Trophoblast cell (in vitro differentiated cells and primary cell): ENCODE data around the gene STPG3.

ENCODE experiments used
- DNase-seq, 2 donors: peaks; one replicate each; pipeline ENCODE4 v3.0.0-alpha.2; 2016
- H2AFZ ChIP-seq: 2 replicates; pipeline ENCODE4 v1.6.1; 2013; ENCODE audit warnings: low read length, moderate library complexity, mild to moderate bottlenecking; ENCODE audit not compliant: insufficient read depth, poor library complexity
- H2AK5ac ChIP-seq: 2 replicates; pipeline ENCODE4 v1.6.1; 2013; ENCODE audit warnings: mild to moderate bottlenecking, low read length
- H2BK120ac ChIP-seq: 2 replicates; pipeline ENCODE4 v1.6.1; 2013; ENCODE audit warnings: low read length, mild to moderate bottlenecking, moderate library complexity; ENCODE audit not compliant: insufficient read depth, poor library complexity
- H2BK12ac ChIP-seq: 2 replicates; pipeline ENCODE4 v1.6.1; 2013; ENCODE audit warnings: mild to moderate bottlenecking, low read length, moderate library complexity
- H2BK5ac ChIP-seq: 2 replicates; pipeline ENCODE4 v1.6.1; 2013; ENCODE audit warnings: low read length, low read depth, moderate library complexity, mild to moderate bottlenecking; ENCODE audit not compliant: poor library complexity
- H3K14ac ChIP-seq: 2 replicates; pipeline ENCODE4 v1.6.1; 2013; ENCODE audit warnings: mild to moderate bottlenecking, low read length
- H3K18ac ChIP-seq: 2 replicates; pipeline ENCODE4 v1.6.1; 2013; ENCODE audit warnings: mild to moderate bottlenecking, low read length
- H3K23ac ChIP-seq: 2 replicates; pipeline ENCODE4 v1.6.1; 2013; ENCODE audit warnings: low read length
- H3K27ac ChIP-seq: 2 replicates; pipeline ENCODE4 v1.5.1; 2013; ENCODE audit warnings: low read depth, mild to moderate bottlenecking, inconsistent platforms, low read length, moderate library complexity
- H3K27me3 ChIP-seq: 2 replicates; pipeline ENCODE4 v1.6.1; 2013; ENCODE audit warnings: inconsistent platforms, mild to moderate bottlenecking, low read length, moderate library complexity; ENCODE audit not compliant: insufficient read depth
- H3K36me3 ChIP-seq, 2 experiments: 1 replicate in 1 of 2; 2 replicates in 1 of 2; pipeline ENCODE4 v1.6.1; 2013; ENCODE audit warnings: low read length in 2 of 2, mild to moderate bottlenecking in 2 of 2, moderate library complexity in 1 of 2; ENCODE audit not compliant: insufficient read depth in 2 of 2, control insufficient read depth in 1 of 2
- H3K4ac ChIP-seq: 2 replicates; pipeline ENCODE4 v1.6.1; 2013; ENCODE audit warnings: low read depth, mild to moderate bottlenecking, low read length, moderate library complexity
- H3K4me1 ChIP-seq, 2 experiments: 1 replicate in 1 of 2; 2 replicates in 1 of 2; pipeline ENCODE4 v1.6.1; 2013; ENCODE audit warnings: low read length in 2 of 2, mild to moderate bottlenecking in 2 of 2, moderate library complexity in 1 of 2; ENCODE audit not compliant: insufficient read depth in 2 of 2, control insufficient read depth in 1 of 2
- H3K4me2 ChIP-seq: 2 replicates; pipeline ENCODE4 v1.6.1; 2013; ENCODE audit warnings: inconsistent platforms, mild to moderate bottlenecking, low read length, moderate library complexity
- H3K4me3 ChIP-seq: 2 replicates; pipeline ENCODE4 v1.5.1; 2013; ENCODE audit warnings: mild to moderate bottlenecking, low read depth, low read length, inconsistent platforms
- H3K79me1 ChIP-seq: one replicate; pipeline ENCODE4 v1.6.1; 2013; ENCODE audit warnings: low read length
- H3K79me2 ChIP-seq: 2 replicates; pipeline ENCODE4 v1.6.1; 2013; ENCODE audit warnings: low read length, mild to moderate bottlenecking; ENCODE audit not compliant: control insufficient read depth, insufficient read depth, poor library complexity
- H3K9ac ChIP-seq: 2 replicates; pipeline ENCODE4 v1.6.1; 2013; ENCODE audit warnings: mild to moderate bottlenecking, low read length
- H3K9me3 ChIP-seq: 2 replicates; pipeline ENCODE4 v1.6.1; 2013; ENCODE audit warnings: low read depth, mild to moderate bottlenecking, control low read depth, inconsistent platforms, low read length; ENCODE audit not compliant: insufficient read depth
- H4K12ac ChIP-seq: 2 replicates; pipeline ENCODE4 v1.6.1; 2013; ENCODE audit warnings: low read depth, mild to moderate bottlenecking, low read length, moderate library complexity
- H4K8ac ChIP-seq: 2 replicates; pipeline ENCODE4 v1.6.1; 2013; ENCODE audit warnings: low read depth, mild to moderate bottlenecking, low read length, moderate library complexity
- H4K91ac ChIP-seq: one replicate; pipeline ENCODE4 v1.6.1; 2013; ENCODE audit warnings: low read depth, mild to moderate bottlenecking, low read length, moderate library complexity
- WGBS: extraction: QIAGEN DNeasy Blood & Tissue Kit; methylation state at CpG from one replicate; pipeline ENCODE4 v1.1.7; 2013; ENCODE audit warnings: missing lambda C conversion rate; ENCODE audit not compliant: insufficient read length, insufficient coverage; ENCODE audit errors: extremely low coverage; 5-methylcytosine and 5-hydroxymethylcytosine counted together

The STPG3 gene

DNA sequence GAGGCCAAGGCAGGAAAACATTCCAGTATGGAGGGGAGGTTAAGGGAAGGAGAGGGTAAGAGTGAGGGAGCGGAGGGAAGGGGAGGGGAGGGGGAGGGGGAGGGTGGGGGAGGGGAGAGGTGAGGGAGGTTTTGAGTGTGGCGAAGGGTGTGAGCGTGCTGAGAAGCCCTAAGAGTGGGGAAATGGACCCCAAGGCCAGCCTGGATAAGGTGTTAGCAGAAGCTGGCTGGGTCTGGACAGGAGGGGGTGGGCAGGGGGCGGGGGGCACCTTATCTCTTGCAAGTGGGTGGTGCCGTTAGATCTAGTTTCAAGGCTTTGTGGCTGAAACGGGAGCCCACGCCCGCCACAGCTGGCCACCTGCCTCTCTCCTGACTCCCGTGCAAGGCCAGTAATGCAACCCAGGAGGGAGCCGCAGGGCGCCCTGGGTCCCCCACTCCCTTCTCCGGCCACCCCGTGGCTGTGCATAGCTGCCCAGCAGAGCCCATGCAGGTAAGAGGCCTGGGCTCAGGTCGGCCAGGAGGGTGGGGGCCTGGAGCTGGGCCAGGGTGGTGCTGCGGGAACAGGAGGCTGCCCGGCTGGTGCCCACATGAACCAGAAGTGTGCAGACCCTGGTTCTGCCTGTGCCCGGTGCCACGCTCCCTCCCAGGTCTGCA lies 23.1 kb upstream of the STPG3 start:
- Histone ChIP-seq H3K9ac (no peak overlapping the region), H3K18ac (no peak overlapping the region), H4K91ac (no peak overlapping the region), H3K23ac (no peak overlapping the region), H3K79me2 (peaks cover 2% of the 10 kb centered on the region), H2AFZ (no peak overlapping the region), H3K4me2 (no peak overlapping the region), H3K36me3 (no peaks in the 10 kb centered on the region), H3K27me3 (no peaks in the 10 kb centered on the region), H3K27ac (no peak overlapping the region), H4K12ac (no peak overlapping the region), H2AK5ac (no peak overlapping the region), H2BK5ac (no peak overlapping the region), H3K14ac (no peak overlapping the region), H3K4ac (no peak overlapping the region), H4K8ac (no peak overlapping the region), H3K4me1 (peaks cover 13 to 21% of the 10 kb centered on the region in 2 experiments), H3K9me3 (peaks cover 3% of the 10 kb centered on the region), H3K79me1 (peaks cover 3% of the 10 kb centered on the region), H3K4me3 (no peak overlapping the region), H2BK120ac (no peak overlapping the region), H2BK12ac (no peak overlapping the region)
- WGBS: no CpG with 5 or more reads among the region's 18 CpGs
- no peak for DNase-seq

DNA sequence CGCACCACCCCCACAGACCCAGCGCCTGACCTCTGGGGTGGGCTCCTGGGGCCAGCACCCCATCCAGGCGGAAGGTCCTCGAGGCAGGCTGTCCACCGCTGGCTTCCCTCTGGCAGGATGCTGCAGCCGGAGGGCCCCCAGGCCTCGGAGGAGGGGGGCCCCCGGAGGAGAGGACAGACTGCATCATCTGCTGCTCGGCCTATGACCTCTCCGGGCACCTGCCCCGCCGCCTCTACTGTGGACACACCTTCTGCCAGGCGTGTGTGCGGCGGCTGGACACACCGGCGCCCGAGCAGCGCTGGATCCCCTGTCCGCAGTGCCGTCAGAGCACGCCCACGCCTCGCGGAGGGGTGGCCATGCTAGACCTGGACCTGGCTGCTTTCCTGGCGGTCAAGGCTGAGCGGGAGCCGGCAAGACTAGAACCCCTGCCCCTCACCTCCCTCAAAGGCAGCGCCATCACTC lies 22.5 kb upstream of the STPG3 start:
- peaks cover 3% of the 10 kb centered on the region for H3K9me3 ChIP-seq
- no peak overlapping the region for H4K8ac ChIP-seq
- no peak overlapping the region for H3K18ac ChIP-seq
- no peak overlapping the region for H2BK5ac ChIP-seq
- H4K12ac ChIP-seq: no peak overlapping the region
- H4K91ac ChIP-seq: no peak overlapping the region
- peaks cover 13 to 20% of the 10 kb centered on the region in 2 experiments for H3K4me1 ChIP-seq
- no peak overlapping the region for H3K4me3 ChIP-seq
- H3K14ac ChIP-seq: no peak overlapping the region
- H3K27me3 ChIP-seq: no peaks in the 10 kb centered on the region
- peaks cover 3% of the 10 kb centered on the region for H3K79me1 ChIP-seq
- no peaks in the 10 kb centered on the region for H3K36me3 ChIP-seq
- peaks cover 2% of the 10 kb centered on the region for H3K79me2 ChIP-seq
- no peak overlapping the region for H2AK5ac ChIP-seq
- no peak overlapping the region for H2BK120ac ChIP-seq
- H3K23ac ChIP-seq: no peak overlapping the region
- no peak overlapping the region for H3K4ac ChIP-seq
- H3K27ac ChIP-seq: no peak overlapping the region
- H3K9ac ChIP-seq: no peak overlapping the region
- no peak for DNase-seq
- WGBS: no CpG with 5 or more reads among the region's 29 CpGs
- no peak overlapping the region for H3K4me2 ChIP-seq
- H2AFZ ChIP-seq: no peak overlapping the region
- no peak overlapping the region for H2BK12ac ChIP-seq

DNA sequence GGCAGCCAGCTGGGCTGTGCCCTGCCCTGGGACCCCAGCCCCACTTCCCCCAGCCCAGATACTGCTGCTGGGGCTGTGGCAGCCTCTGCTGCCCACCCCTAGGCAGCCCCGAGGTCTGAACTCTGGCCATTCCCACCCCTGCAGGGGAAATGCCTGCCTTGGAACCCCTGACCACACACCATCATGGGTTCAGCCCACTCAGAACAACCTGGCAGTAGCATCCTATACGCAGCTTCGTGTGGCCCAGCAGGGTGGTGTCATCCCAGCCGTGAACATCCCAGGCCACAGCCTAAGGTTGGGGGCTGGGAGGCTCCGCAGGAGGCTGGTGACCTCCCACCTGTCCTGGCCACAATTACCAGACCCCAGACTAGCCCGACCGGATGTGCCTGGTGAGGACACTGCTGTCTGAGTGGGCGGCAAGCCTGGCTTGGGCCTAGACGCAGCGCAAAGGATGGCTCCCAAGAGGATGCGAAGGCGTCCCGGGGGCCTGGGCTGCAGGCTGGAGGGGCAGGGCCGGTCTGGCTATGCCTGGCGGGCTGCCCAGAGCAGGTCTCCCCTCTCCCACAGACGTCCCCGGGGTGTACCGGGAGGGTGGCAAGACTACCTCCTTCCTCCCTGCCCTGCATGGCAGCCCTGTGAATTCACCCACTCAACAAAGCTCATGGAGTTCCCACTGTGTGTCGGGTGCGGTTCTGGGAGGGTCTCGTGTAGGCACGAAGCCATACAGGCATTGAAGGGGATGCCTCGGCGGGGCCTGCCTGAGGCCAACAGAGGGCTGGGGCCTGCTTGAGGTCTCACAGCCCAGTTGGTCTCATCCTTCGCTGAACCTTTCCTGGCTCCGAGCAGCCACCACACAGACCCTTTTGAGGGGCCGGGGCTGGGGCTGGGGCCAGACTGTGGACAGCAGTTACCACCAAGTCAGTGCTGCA lies 21.9 kb upstream of the STPG3 start:
- Histone ChIP-seq H3K4me3 (no peak overlapping the region), H3K18ac (no peak overlapping the region), H3K4ac (no peak overlapping the region), H3K9ac (no peak overlapping the region), H2AK5ac (no peak overlapping the region), H4K91ac (no peak overlapping the region), H3K14ac (no peak overlapping the region), H3K9me3 (peaks cover 3% of the 10 kb centered on the region), H2AFZ (no peak overlapping the region), H3K27ac (no peak overlapping the region), H3K27me3 (no peaks in the 10 kb centered on the region), H3K4me2 (no peak overlapping the region), H2BK120ac (no peak overlapping the region), H3K4me1 (peaks cover 10 to 17% of the 10 kb centered on the region in 2 experiments), H3K36me3 (no peaks in the 10 kb centered on the region), H4K12ac (no peak overlapping the region), H3K79me2 (no peaks in the 10 kb centered on the region), H4K8ac (no peak overlapping the region), H3K23ac (no peak overlapping the region), H3K79me1 (no peaks in the 10 kb centered on the region), H2BK12ac (no peak overlapping the region), H2BK5ac (no peak overlapping the region)
- no CpG with 5 or more reads among the region's 27 CpGs for WGBS
- DNase-seq: no peak

DNA sequence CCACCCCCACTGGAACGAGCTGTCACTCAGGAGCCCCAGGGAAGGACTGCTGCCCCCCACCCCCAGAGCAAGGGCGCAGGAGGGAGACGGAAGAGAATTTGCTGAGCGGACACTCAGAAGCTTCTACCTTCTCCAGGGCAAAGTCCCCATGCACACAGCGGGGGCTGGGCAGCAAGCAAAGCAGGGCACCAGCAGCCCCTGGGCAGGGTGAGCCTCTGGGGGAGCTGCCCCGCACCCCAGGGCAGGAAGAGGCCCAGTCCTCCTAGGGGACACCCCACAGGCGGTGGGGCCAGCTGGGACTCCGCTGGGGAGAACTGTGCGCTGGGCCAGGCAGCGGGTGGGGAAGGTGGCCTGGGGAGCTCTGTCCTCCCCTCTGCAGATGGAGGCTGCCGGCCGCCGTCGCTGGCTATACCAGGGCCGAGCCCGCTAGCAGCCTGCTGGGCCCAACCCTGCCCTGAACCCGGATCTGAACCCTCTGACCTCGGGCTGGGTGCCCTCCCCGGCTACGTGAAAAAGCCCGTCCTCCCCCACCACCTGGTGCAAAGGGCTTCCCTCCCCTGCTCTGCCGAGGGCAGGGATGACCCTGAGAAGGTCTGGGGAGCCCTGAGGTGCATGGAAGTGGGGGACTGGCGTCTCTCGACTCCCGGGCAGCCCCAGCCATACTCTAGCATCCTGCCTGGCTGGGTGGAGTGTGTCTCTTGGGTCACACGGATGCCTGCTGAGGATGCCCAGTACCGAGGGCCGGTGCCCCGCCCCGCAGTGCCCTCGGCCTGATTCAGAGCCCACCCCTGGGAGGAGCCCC lies 21.0 kb upstream of the STPG3 start:
- no peak overlapping the region for H3K23ac ChIP-seq
- WGBS: no CpG with 5 or more reads among the region's 31 CpGs
- no peak overlapping the region for H4K91ac ChIP-seq
- H4K8ac ChIP-seq: no peak overlapping the region
- H4K12ac ChIP-seq: no peak overlapping the region
- no peak overlapping the region for H3K14ac ChIP-seq
- H2BK120ac ChIP-seq: no peak overlapping the region
- H3K18ac ChIP-seq: no peak overlapping the region
- peaks cover 3% of the 10 kb centered on the region for H3K9me3 ChIP-seq
- H2AK5ac ChIP-seq: no peak overlapping the region
- H3K27me3 ChIP-seq: no peaks in the 10 kb centered on the region
- no peaks in the 10 kb centered on the region for H3K79me2 ChIP-seq
- H2BK5ac ChIP-seq: no peak overlapping the region
- no peak overlapping the region for H3K4me2 ChIP-seq
- no peak for DNase-seq
- peaks cover 10 to 17% of the 10 kb centered on the region in 2 experiments for H3K4me1 ChIP-seq
- H3K9ac ChIP-seq: no peak overlapping the region
- no peaks in the 10 kb centered on the region for H3K79me1 ChIP-seq
- no peak overlapping the region for H3K4ac ChIP-seq
- H3K27ac ChIP-seq: no peak overlapping the region
- no peak overlapping the region for H3K4me3 ChIP-seq
- H2AFZ ChIP-seq: no peak overlapping the region
- H2BK12ac ChIP-seq: no peak overlapping the region
- H3K36me3 ChIP-seq: no peaks in the 10 kb centered on the region
